ENCODE results near the gene PPP6R2.

Gene PPP6R2

GRCh38 chr22:50435291-50436014 is 92.3 kb downstream of the PPP6R2 start:
- no peak for DNase-seq

- DNase-seq = no peak
These were observed 93.1 kb downstream of the PPP6R2 start for GRCh38 chr22:50436015-50436830.

- DNase-seq = no peak
These were observed 93.8 kb downstream of the PPP6R2 start for GRCh38 chr22:50436841-50437341.

- DNase-seq = no peak
These were observed 94.6 kb downstream of the PPP6R2 start for GRCh38 chr22:50437511-50438304.

GRCh38 chr22:50438305-50439275 is 95.5 kb downstream of the PPP6R2 start:
- DNase-seq = no peak

- no peak for DNase-seq
These were observed 96.3 kb downstream of the PPP6R2 start for GRCh38 chr22:50439314-50439870.

- DNase-seq = no peak
These were observed 96.8 kb downstream of the PPP6R2 start for GRCh38 chr22:50439871-50440331.

GRCh38 chr22:50440544-50441249 is 97.6 kb downstream of the PPP6R2 start:
- DNase-seq = no peak

GRCh38 chr22:50441428-50441993 is 98.4 kb downstream of the PPP6R2 start:
- no peak for DNase-seq

GRCh38 chr22:50443197-50443596 is 100.1 kb downstream of the PPP6R2 start:
- DNase-seq = no peak

GRCh38 chr22:50443801-50444625 is 100.9 kb downstream of the PPP6R2 start:
- no peak for DNase-seq

- no peak for DNase-seq
These were observed 101.5 kb downstream of the PPP6R2 start for GRCh38 chr22:50444663-50445062.

GRCh38 chr22:50445071-50445879 is 102.1 kb downstream of the PPP6R2 start:
- DNase-seq = no peak

- DNase-seq = no peak
These were observed 103.0 kb downstream of the PPP6R2 start for GRCh38 chr22:50445880-50446707.

- DNase-seq = no peak
These were observed 103.8 kb downstream of the PPP6R2 start for GRCh38 chr22:50446708-50447575.

All from retina (tissue), 1 donor.